Daoy (cell line): ENCODE measurements around the gene NCOR1. TPM values are rescaled to one million over a fixed set of nuclear protein-coding genes. Genes with fewer than 3 reads are reported as not detected.

Experiments used
- total RNA-seq: library from RNA; depleted of rRNA; stranded (reverse); fragments of >200 nt; shearing (Covaris generic); gene quantifications from 2 replicates; pipeline ENCODE4 v1.2.3, GENCODE V29; 2014; rRNA removed

The NCOR1 gene
- total RNA-seq, 1 experiment from 2014 or later, result 47.1 TPM

Other genes with a start within 250 kb of the NCOR1 start
- gene ZSWIM7, start 215.8 kb downstream of the NCOR1 start, total RNA-seq, result 17.8 and 23.7 TPM in 2 replicates
- gene TTC19, start 215.7 kb downstream of the NCOR1 start, total RNA-seq, result 38.6 and 43.5 TPM in 2 replicates
- gene PIGL, start 1.7 kb upstream of the NCOR1 start, total RNA-seq, result 15.6 and 19.9 TPM in 2 replicates
- gene CENPV, start 137.9 kb upstream of the NCOR1 start, total RNA-seq, result 121 and 144 TPM in 2 replicates
- 1,877 and 2,346 TPM in 2 replicates for gene UBB, start 165.6 kb upstream of the NCOR1 start, total RNA-seq
- gene TRPV2, start 200.0 kb upstream of the NCOR1 start, total RNA-seq, result 0.06 and 2.3 TPM in 2 replicates